ENCODE results near the gene TIAM1. TPM values are rescaled to one million over a fixed set of nuclear protein-coding genes. Genes with fewer than 3 reads are reported as not detected.
A peak's percentile ranks its signal among the peaks of the same experiment; 100 is the strongest.

TIAM1 gene, protein sequence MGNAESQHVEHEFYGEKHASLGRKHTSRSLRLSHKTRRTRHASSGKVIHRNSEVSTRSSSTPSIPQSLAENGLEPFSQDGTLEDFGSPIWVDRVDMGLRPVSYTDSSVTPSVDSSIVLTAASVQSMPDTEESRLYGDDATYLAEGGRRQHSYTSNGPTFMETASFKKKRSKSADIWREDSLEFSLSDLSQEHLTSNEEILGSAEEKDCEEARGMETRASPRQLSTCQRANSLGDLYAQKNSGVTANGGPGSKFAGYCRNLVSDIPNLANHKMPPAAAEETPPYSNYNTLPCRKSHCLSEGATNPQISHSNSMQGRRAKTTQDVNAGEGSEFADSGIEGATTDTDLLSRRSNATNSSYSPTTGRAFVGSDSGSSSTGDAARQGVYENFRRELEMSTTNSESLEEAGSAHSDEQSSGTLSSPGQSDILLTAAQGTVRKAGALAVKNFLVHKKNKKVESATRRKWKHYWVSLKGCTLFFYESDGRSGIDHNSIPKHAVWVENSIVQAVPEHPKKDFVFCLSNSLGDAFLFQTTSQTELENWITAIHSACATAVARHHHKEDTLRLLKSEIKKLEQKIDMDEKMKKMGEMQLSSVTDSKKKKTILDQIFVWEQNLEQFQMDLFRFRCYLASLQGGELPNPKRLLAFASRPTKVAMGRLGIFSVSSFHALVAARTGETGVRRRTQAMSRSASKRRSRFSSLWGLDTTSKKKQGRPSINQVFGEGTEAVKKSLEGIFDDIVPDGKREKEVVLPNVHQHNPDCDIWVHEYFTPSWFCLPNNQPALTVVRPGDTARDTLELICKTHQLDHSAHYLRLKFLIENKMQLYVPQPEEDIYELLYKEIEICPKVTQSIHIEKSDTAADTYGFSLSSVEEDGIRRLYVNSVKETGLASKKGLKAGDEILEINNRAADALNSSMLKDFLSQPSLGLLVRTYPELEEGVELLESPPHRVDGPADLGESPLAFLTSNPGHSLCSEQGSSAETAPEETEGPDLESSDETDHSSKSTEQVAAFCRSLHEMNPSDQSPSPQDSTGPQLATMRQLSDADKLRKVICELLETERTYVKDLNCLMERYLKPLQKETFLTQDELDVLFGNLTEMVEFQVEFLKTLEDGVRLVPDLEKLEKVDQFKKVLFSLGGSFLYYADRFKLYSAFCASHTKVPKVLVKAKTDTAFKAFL (N-terminal part only)
- 10 to 100 TPM in 1 of 4 donors, 1 to 10 TPM in 3; 2.6 to 11.0 (median 6.9) TPM for total RNA-seq

DNA sequence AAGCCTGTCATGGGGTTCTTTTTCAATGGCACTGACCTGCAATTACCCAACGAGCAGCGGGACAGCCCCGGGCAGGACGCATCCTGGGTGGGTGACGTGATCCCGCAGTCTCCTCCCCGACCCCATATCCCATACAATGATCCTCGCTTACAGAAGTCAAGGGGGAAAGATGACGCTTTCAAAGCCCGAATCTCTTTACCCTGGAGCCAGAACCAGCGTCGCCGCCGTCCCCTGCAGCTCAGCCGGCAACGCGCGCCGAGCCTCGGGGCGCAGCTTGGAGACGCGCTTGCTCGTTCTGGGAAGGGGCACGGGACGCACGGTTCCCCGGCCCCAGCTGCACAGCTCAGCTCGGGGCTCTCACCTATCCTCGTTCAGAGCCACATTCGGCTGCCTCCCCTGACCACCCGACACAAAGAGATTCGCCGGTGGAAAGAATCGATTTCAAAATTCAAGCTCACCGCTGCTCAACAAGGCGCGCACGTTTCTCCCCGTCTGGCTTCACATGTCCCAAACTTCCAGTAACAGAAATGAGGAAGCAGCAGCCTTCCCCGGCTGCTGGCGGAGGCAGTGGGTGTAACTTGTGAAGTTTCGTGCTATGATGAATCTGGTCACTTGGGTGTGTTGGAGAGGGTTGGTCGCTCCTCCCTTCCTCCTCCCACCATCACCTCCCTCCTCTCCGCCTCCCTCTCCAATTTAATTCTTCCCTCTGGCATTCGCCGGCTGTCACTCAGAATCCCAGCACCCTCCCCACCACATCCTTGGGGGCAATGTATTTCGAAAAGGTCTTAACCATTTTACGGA lies at the start of gene TIAM1:
Gene TIAM1, minus strand, starts transcription at position 582 of the 801 bp plus-strand sequence. CDS start 77,289 bp downstream, outside the sequence.
- peaks cover 0 to 12% (median 0%) of the 10 kb centered on the region in 3 donors for H3K4me1 ChIP-seq
- H3K36me3 ChIP-seq, result no peaks in the 10 kb centered on the region
- H3K27me3 ChIP-seq, result peaks cover 58% of the 10 kb centered on the region
- peak; percentile 84 for ATAC-seq
- H3K27ac ChIP-seq, result peak within 1 kb of the TSS in 3 of 4 donors; percentile 17 to 66 (median 31)
- WGBS, 2 donors (ENCODE audit: low coverage in 1 of 2), result 0 to 1% methylated on average over 16 to 19 of the region's 49 CpGs
- H3K9me3 ChIP-seq, result no peaks in the 10 kb centered on the region
- peak within 1 kb of the TSS; percentile 25 to 43 for H3K4me3 ChIP-seq
- TF ChIP-seq POLR2AphosphoS5 (IDR thresholded peaks at IDR 0.05), result peak; percentile 50
- no peak for TF ChIP-seq EP300 (IDR thresholded peaks at IDR 0.05)
- TF ChIP-seq POLR2A (IDR thresholded peaks at IDR 0.05), result peak in 1 of 2 donors; percentile 37

DNA sequence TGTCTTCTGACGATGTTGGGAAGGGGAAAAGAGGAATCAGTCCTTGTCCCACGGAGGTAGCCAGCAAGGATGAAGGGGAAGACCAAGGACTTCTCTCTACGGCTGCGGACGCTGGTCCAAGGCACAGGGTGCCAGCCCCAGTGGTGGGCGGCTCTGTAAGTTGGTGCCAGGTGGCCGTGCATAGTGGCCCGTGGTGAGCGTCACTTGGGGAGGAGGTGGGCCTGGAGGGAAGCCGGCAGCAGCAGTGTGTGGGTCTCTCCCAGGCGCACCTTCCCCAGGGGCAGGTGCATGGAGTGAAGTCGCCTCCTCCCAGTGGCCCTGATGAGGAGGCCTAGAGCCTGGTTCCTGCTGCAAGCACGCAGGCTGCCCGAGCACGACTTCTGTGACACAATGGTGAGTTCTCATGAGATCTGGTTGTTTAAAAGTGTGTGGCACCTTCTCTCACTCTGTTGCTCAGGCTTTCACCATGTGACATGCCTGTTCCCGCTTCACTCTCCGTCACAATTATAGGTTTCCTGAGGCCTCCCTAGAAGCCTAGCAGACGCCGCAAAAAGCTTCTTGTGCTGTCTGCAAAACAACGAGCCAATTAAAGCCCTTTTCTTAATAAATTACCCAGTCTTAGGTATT lies 43.6 kb upstream of the TIAM1 start:
- WGBS, 2 donors (ENCODE audit: low coverage in 1 of 2), result 75 to 95% methylated on average over 7 to 8 of the region's 20 CpGs
- Histone ChIP-seq H3K4me3 (no peak overlapping the region), H3K27me3 (no peaks in the 10 kb centered on the region), H3K36me3 (no peaks in the 10 kb centered on the region), H3K4me1 (no peaks in the 10 kb centered on the region), H3K27ac (no peak overlapping the region), H3K9me3 (no peaks in the 10 kb centered on the region)
- TF ChIP-seq POLR2AphosphoS5 (IDR thresholded peaks at IDR 0.05), result no peak
- TF ChIP-seq EP300 (IDR thresholded peaks at IDR 0.05), result no peak
- no peak for TF ChIP-seq POLR2A (IDR thresholded peaks at IDR 0.05)
- TF ChIP-seq, protein P1, sequence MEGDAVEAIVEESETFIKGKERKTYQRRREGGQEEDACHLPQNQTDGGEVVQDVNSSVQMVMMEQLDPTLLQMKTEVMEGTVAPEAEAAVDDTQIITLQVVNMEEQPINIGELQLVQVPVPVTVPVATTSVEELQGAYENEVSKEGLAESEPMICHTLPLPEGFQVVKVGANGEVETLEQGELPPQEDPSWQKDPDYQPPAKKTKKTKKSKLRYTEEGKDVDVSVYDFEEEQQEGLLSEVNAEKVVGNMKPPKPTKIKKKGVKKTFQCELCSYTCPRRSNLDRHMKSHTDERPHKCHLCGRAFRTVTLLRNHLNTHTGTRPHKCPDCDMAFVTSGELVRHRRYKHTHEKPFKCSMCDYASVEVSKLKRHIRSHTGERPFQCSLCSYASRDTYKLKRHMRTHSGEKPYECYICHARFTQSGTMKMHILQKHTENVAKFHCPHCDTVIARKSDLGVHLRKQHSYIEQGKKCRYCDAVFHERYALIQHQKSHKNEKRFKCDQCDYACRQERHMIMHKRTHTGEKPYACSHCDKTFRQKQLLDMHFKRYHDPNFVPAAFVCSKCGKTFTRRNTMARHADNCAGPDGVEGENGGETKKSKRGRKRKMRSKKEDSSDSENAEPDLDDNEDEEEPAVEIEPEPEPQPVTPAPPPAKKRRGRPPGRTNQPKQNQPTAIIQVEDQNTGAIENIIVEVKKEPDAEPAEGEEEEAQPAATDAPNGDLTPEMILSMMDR (IDR thresholded peaks at IDR 0.05), result no peak
- no peak for ATAC-seq

DNA sequence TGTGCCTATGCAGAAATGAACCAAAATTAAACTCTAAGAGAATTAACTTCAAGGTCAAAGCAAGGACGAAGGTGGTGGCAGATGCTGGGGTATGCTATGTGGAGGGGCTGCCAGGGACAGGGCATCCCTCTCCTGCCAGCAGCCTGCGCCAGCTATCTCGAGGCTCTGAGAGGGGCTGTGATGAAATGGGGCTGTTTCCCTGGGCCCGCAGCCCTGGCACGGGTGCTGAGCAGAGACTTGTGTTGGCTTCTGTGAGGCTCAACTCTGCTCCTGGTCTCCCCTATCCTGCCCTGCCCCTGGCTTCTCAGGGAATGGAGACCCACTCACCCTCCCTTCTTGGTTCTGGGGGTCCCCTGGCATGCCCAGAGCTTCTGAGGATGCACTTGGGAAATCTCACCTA lies 41.9 kb upstream of the TIAM1 start:
- H3K27ac ChIP-seq, result no peak overlapping the region
- no peaks in the 10 kb centered on the region for H3K9me3 ChIP-seq
- ATAC-seq, result no peak
- H3K4me1 ChIP-seq, result no peaks in the 10 kb centered on the region
- no peaks in the 10 kb centered on the region for H3K27me3 ChIP-seq
- 78 to 79% methylated on average over 2 to 5 of the region's 5 CpGs for WGBS, 2 donors (ENCODE audit: low coverage in 1 of 2)
- TF ChIP-seq EP300 (IDR thresholded peaks at IDR 0.05) (no peak), POLR2AphosphoS5 (IDR thresholded peaks at IDR 0.05) (no peak), POLR2A (IDR thresholded peaks at IDR 0.05) (no peak)
- TF ChIP-seq, protein P1 (IDR thresholded peaks at IDR 0.05), result no peak
- H3K36me3 ChIP-seq, result no peaks in the 10 kb centered on the region
- no peak overlapping the region for H3K4me3 ChIP-seq

DNA sequence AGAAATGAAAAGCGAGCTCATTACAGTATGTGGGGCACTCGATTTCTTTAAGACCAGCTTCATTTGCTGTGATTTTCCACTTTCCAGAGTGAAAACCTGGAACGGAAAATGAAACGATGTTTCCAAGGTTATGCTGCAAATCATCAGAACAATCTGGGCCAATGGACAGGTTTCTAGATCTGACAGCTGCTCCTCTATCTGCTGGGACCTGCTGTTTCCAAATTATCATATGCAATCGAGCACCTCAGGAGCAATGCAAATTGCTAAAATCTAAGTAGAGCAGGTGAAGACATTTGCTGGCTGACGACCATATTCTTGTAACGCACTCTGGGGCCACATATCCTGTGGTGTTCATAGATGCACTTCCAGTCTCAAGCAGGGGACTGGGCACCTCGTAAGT lies 39.7 kb upstream of the TIAM1 start:
- Histone ChIP-seq H3K36me3 (no peaks in the 10 kb centered on the region), H3K27me3 (no peaks in the 10 kb centered on the region), H3K4me3 (no peak overlapping the region), H3K4me1 (no peaks in the 10 kb centered on the region), H3K9me3 (no peaks in the 10 kb centered on the region), H3K27ac (no peak overlapping the region)
- WGBS, 2 donors (ENCODE audit: low coverage in 1 of 2), result 76 to 84% methylated on average over 6 to 8 of the region's 8 CpGs
- no peak for TF ChIP-seq EP300 (IDR thresholded peaks at IDR 0.05)
- no peak for TF ChIP-seq POLR2AphosphoS5 (IDR thresholded peaks at IDR 0.05)
- TF ChIP-seq POLR2A (IDR thresholded peaks at IDR 0.05), result no peak
- TF ChIP-seq, protein P1 (IDR thresholded peaks at IDR 0.05), result no peak
- no peak for ATAC-seq

Measured in gastroesophageal sphincter (tissue), 4 donors.